ENCODE results near the gene ZNF580.

GRCh38 chr19:55606471-55606787 is 34.4 kb upstream of the ZNF580 start:
- no peak for TF ChIP-seq CTCF (optimal IDR thresholded peaks at IDR 0.05 in 1 of 3, IDR thresholded peaks at IDR 0.05 in 1 of 3, conservative IDR thresholded peaks at IDR 0.05 in 1 of 3; ENCODE audit: extremely low read depth in 1 of 3, insufficient read depth in 2 of 3, low read length in 3 of 3)
- TF ChIP-seq EZH2 (IDR thresholded peaks at IDR 0.05; ENCODE audit: low read length): no peak
